HG03064 (cell line): ENCODE results near the gene CD74.

ENCODE experiments used
- ATAC-seq: cut with Tn5 transposase; IDR thresholded peaks from one replicate; pipeline ENCODE4 v1.9.1; 2021; ENCODE audit warnings: low read depth; ENCODE audit not compliant: unreplicated experiment

Gene CD74

GRCh38 chr5:150374651-150375050 lies 38.1 kb downstream of the CD74 start:
- no peak for ATAC-seq

GRCh38 chr5:150372639-150373038 lies 40.1 kb downstream of the CD74 start:
- ATAC-seq, result no peak

GRCh38 chr5:150368526-150368925 lies 44.2 kb downstream of the CD74 start:
- no peak for ATAC-seq

- no peak for ATAC-seq
These were observed 48.7 kb downstream of the CD74 start for GRCh38 chr5:150364004-150364403.

GRCh38 chr5:150363185-150363584 lies 49.5 kb downstream of the CD74 start:
- ATAC-seq, result no peak

GRCh38 chr5:150361301-150361700 lies 51.4 kb downstream of the CD74 start:
- peak; percentile 32 for ATAC-seq

GRCh38 chr5:150358261-150359095 lies 54.2 kb downstream of the CD74 start:
- no peak for ATAC-seq

GRCh38 chr5:150357326-150358260 lies 55.1 kb downstream of the CD74 start, which contains the start of gene TCOF1:
TCOF1 (plus strand) TSS chr5:150357697; CDS start chr5:150357747, 50 bp downstream.
- peak; percentile 92 for ATAC-seq

- ATAC-seq, result no peak
These were observed 56.0 kb downstream of the CD74 start for GRCh38 chr5:150356575-150357294.

- no peak for ATAC-seq
These were observed 56.9 kb downstream of the CD74 start for GRCh38 chr5:150355791-150356190.

GRCh38 chr5:150353032-150353675 lies 59.6 kb downstream of the CD74 start:
- no peak for ATAC-seq

- no peak for ATAC-seq
These were observed 60.3 kb downstream of the CD74 start for GRCh38 chr5:150352244-150353031.
